Endodermal cell (in vitro differentiated cells): ENCODE results near the gene PIP5K1B. TPM values are rescaled to one million over a fixed set of nuclear protein-coding genes. Genes with fewer than 3 reads are reported as not detected.

Source experiments
- DNase-seq: peaks from one replicate; pipeline ENCODE4 v3.0.0-alpha.2; 2017
- H3K27ac ChIP-seq: 2 replicates; pipeline ENCODE4 v1.5.1; 2013; ENCODE audit warnings: mild to moderate bottlenecking, low read depth, low read length, moderate library complexity
- H3K27me3 ChIP-seq: 2 replicates; pipeline ENCODE4 v1.6.1; 2013; ENCODE audit warnings: mild to moderate bottlenecking, low read length, moderate library complexity; ENCODE audit not compliant: insufficient read depth, control insufficient read depth, poor library complexity, severe bottlenecking
- H3K36me3 ChIP-seq: 2 replicates; pipeline ENCODE4 v1.7.0; 2013; ENCODE audit warnings: mild to moderate bottlenecking, low read length, moderate library complexity; ENCODE audit not compliant: control insufficient read depth, insufficient read depth
- H3K4me1 ChIP-seq: one replicate; pipeline ENCODE4 v1.7.0; 2013; ENCODE audit warnings: low read length; ENCODE audit not compliant: control insufficient read depth, insufficient read depth
- H3K4me3 ChIP-seq: 2 replicates; pipeline ENCODE4 v1.5.1; 2013; ENCODE audit warnings: mild to moderate bottlenecking, low read length, moderate library complexity
- H3K9ac ChIP-seq: 2 replicates; pipeline ENCODE4 v1.6.1; 2013; ENCODE audit warnings: mild to moderate bottlenecking, low read length, moderate library complexity; ENCODE audit not compliant: poor library complexity, severe bottlenecking; ENCODE audit errors: extremely low read depth
- H3K9me3 ChIP-seq: 2 replicates; pipeline ENCODE4 v1.6.1; 2013; ENCODE audit warnings: mild to moderate bottlenecking, low read length, moderate library complexity; ENCODE audit not compliant: control insufficient read depth
- H3K27ac Mint-ChIP-seq: 2 replicates; pipeline ENCODE4 v1.8.0; 2020; ENCODE audit warnings: mixed read lengths
- H3K27me3 Mint-ChIP-seq: 2 replicates; pipeline ENCODE4 v1.8.0; 2021; ENCODE audit warnings: mild to moderate bottlenecking, mixed read lengths; ENCODE audit not compliant: insufficient read depth
- H3K36me3 Mint-ChIP-seq: 2 replicates; pipeline ENCODE4 v1.8.0; 2020; ENCODE audit warnings: low read depth, mixed read lengths
- H3K4me1 Mint-ChIP-seq: 2 replicates; pipeline ENCODE4 v1.8.0; 2020; ENCODE audit warnings: mixed read lengths
- H3K4me3 Mint-ChIP-seq: 2 replicates; pipeline ENCODE4 v1.8.0; 2020; ENCODE audit warnings: mild to moderate bottlenecking, moderate library complexity, mixed read lengths
- H3K9me3 Mint-ChIP-seq: 2 replicates; pipeline ENCODE4 v1.8.0; 2020; ENCODE audit warnings: mild to moderate bottlenecking, mixed read lengths
- WGBS, 2 experiments: methylation state at CpG; one replicate each; pipeline versions ENCODE4 v1.1.5 to v1.1.7; 2013; ENCODE audit warnings: missing lambda C conversion rate in 2 of 2, mixed read lengths in 1 of 2; ENCODE audit not compliant: insufficient coverage in 1 of 2, insufficient read length in 1 of 2; 5-methylcytosine and 5-hydroxymethylcytosine counted together
- total RNA-seq, 2 donors: library from RNA; stranded (reverse); fragmentation: NEBNext Ultra II Directional in 1 of 2; extraction: Animal tissue kit (Norgen Biotek cat#: 25700) in 1 of 2; gene quantifications; 2 replicates in 1 of 2; 3 replicates in 1 of 2; pipeline ENCODE4 v1.2.1, GENCODE V29; 2021
- TF ChIP-seq, protein P1 (sequence below): fragments of 200-600 bp; sonication (generic); conservative IDR thresholded peaks from 2 replicates; pipeline ENCODE4 v1.5.0; 2021; ENCODE audit warnings: antibody characterized with exemption, mild to moderate bottlenecking

Gene PIP5K1B
- total RNA-seq, 2 donors from 2014 or later: 8.5 to 10.2 TPM

DNA sequence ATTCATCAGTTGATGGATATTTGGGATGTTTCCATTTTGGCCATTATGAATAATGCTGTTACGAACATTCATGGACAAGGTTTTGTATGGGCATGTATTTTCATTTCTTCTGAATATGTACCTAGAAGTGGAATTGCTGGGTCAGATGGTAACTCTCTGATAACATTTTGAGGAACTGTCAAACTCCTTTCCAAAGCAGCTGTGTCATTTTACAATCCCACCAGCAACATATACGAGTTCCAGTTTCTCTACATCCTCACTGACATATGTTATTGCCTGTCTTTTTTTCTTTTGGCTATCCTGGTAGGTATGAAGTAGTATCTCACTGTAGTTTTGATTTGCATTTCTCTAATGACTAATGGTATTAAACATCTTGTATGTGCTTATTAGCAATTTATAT is 222.1 kb downstream of the PIP5K1B start:
- H3K4me3 Mint-ChIP-seq: no peak overlapping the region
- H3K36me3 ChIP-seq: peaks cover 9% of the 10 kb centered on the region
- H3K36me3 Mint-ChIP-seq: peaks cover 8% of the 10 kb centered on the region
- peaks cover 9% of the 10 kb centered on the region for H3K4me1 Mint-ChIP-seq
- no peak overlapping the region for H3K9ac ChIP-seq
- no peaks in the 10 kb centered on the region for H3K27me3 ChIP-seq
- H3K27me3 Mint-ChIP-seq: no peaks in the 10 kb centered on the region
- no peaks in the 10 kb centered on the region for H3K4me1 ChIP-seq
- peaks cover 2% of the 10 kb centered on the region for H3K9me3 Mint-ChIP-seq
- 96% methylated on average over 2 of the region's 2 CpGs; no CpG with 5 or more reads in 1 of the 2 experiments for WGBS, 2 experiments
- H3K4me3 ChIP-seq: no peak overlapping the region
- TF ChIP-seq, protein P1, sequence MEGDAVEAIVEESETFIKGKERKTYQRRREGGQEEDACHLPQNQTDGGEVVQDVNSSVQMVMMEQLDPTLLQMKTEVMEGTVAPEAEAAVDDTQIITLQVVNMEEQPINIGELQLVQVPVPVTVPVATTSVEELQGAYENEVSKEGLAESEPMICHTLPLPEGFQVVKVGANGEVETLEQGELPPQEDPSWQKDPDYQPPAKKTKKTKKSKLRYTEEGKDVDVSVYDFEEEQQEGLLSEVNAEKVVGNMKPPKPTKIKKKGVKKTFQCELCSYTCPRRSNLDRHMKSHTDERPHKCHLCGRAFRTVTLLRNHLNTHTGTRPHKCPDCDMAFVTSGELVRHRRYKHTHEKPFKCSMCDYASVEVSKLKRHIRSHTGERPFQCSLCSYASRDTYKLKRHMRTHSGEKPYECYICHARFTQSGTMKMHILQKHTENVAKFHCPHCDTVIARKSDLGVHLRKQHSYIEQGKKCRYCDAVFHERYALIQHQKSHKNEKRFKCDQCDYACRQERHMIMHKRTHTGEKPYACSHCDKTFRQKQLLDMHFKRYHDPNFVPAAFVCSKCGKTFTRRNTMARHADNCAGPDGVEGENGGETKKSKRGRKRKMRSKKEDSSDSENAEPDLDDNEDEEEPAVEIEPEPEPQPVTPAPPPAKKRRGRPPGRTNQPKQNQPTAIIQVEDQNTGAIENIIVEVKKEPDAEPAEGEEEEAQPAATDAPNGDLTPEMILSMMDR: no peak
- no peak overlapping the region for H3K27ac Mint-ChIP-seq
- peaks cover 5% of the 10 kb centered on the region for H3K9me3 ChIP-seq
- DNase-seq: no peak
- no peak overlapping the region for H3K27ac ChIP-seq

DNA sequence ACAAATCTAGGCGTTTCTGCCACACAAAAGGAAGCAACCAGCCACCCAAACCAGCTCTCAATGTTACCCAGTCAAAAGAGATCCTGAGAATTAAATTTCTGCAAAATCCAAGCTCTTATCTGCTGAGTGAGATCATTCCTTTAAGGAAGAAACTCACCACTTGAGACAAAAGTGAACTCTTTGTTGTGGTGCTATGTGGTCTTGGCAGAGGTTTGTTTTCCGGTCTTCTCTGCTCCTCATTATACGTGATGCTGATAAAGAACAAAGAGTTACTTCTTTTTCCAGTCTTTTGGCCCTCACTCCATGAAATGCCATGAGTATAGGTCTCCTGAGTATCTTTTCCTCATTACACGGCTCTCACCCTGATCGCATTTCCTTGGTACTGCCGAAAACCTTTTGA is 226.8 kb downstream of the PIP5K1B start:
- Histone ChIP-seq H3K9me3 (no peaks in the 10 kb centered on the region), H3K4me3 (no peak overlapping the region), H3K36me3 (peaks cover 10% of the 10 kb centered on the region), H3K9ac (no peak overlapping the region), H3K27ac (no peak overlapping the region), H3K27me3 (no peaks in the 10 kb centered on the region), H3K4me1 (peaks cover 2% of the 10 kb centered on the region)
- no peak for DNase-seq
- Mint-ChIP-seq H3K36me3 (peaks cover 8% of the 10 kb centered on the region), H3K9me3 (peaks cover 2% of the 10 kb centered on the region), H3K4me3 (no peak overlapping the region), H3K4me1 (peaks cover 12% of the 10 kb centered on the region), H3K27ac (no peak overlapping the region), H3K27me3 (no peaks in the 10 kb centered on the region)
- 92 to 95% methylated on average over 4 to 6 of the region's 6 CpGs for WGBS, 2 experiments
- TF ChIP-seq, protein P1: no peak

DNA sequence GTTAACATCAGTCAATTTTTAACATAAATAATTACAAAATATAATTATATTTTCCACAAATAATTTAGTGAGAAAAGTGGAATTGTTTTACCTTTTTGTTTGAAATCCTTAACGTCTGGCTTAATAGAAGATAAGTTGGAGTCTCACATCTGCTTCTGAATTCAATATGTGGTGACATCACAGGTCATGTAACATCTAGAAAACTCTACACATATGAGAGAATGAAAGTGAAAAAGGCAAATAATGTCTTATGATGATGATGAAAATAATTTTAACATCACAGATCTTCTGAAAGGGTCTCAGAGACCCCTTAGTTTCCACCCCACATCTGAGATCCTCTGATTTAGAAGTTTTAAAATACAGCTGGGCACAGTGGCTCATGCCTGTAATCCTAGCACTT is 227.4 kb downstream of the PIP5K1B start:
- Mint-ChIP-seq H3K27me3 (no peaks in the 10 kb centered on the region), H3K4me1 (peaks cover 12% of the 10 kb centered on the region), H3K27ac (no peak overlapping the region), H3K4me3 (no peak overlapping the region), H3K9me3 (peaks cover 2% of the 10 kb centered on the region), H3K36me3 (peaks cover 8% of the 10 kb centered on the region)
- Histone ChIP-seq H3K36me3 (peaks cover 13% of the 10 kb centered on the region), H3K4me3 (no peak overlapping the region), H3K4me1 (peaks cover 2% of the 10 kb centered on the region), H3K27me3 (no peaks in the 10 kb centered on the region), H3K9ac (no peak overlapping the region), H3K27ac (no peak overlapping the region), H3K9me3 (no peaks in the 10 kb centered on the region)
- 100% methylated on average over 1 of the region's 1 CpG; no CpG with 5 or more reads in 1 of the 2 experiments for WGBS, 2 experiments
- DNase-seq: no peak
- TF ChIP-seq, protein P1: no peak
